Erythroblast (primary cell): Measurements from ENCODE around the gene TK2.

Experiments used
- GATA1 ChIP-seq: IDR thresholded peaks from 2 replicates; pipeline ENCODE4 v1.6.1; 2011; ENCODE audit warnings: low read depth, mild to moderate bottlenecking, control low read depth, low read length, moderate library complexity
- POLR2A ChIP-seq: IDR thresholded peaks from 2 replicates; pipeline ENCODE4 v1.6.1; 2011; ENCODE audit warnings: mild to moderate bottlenecking, low read length

DNA sequence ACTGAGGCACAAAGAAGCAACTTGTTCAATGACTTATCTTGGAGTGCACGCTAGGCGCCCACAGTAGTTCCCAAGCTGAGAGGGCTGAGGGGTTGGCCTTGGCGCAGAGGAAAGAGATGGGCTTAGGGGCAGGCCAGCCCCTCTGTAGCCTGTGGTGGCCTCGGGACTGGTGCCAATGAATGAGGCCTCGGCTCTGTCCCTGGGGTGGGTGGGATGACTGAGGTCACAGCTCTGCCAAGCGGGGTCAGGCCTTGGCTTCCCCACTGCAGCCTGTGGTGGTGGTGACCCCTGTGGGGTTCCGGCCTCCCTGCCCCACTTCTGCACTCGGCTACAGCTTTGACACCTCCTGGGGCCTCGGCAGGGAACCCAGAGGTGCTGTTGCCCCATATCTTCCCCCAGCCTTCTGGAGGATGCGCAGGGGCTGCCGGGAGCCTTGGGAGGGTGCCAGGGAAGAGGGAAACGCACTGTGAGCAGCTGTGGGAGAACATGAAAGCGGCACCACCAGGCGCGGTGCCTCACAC is 76.8 kb downstream of the TK2 start:
- TF ChIP-seq POLR2A (no peak), GATA1 (no peak)
